Upper lobe of right lung (tissue), 1 donor: ENCODE results near the gene CCT6B. TPM values are rescaled to one million over a fixed set of nuclear protein-coding genes. Genes with fewer than 3 reads are reported as not detected.
A peak's percentile ranks its signal among the peaks of the same experiment; 100 is the strongest.

Source experiments
- ATAC-seq: fragments of 200-7000 bp; cut with Tn5 transposase; one replicate; pipeline ENCODE4 v1.9.1; 2020; ENCODE audit warnings: mild to moderate bottlenecking, moderate library complexity
- DNase-seq: peaks from one replicate; pipeline ENCODE4 v3.0.0-alpha.2; 2020
- H3K27ac ChIP-seq: fragments of 200-600 bp; one replicate; pipeline ENCODE4 v1.8.0; 2022
- H3K27me3 ChIP-seq: fragments of 200-600 bp; one replicate; pipeline ENCODE4 v1.8.0; 2022; ENCODE audit warnings: mild to moderate bottlenecking
- H3K36me3 ChIP-seq: fragments of 200-600 bp; one replicate; pipeline ENCODE4 v1.8.0; 2022
- H3K4me1 ChIP-seq: fragments of 200-600 bp; one replicate; pipeline ENCODE4 v1.8.0; 2022
- H3K4me3 ChIP-seq: fragments of 200-600 bp; one replicate; pipeline ENCODE4 v1.8.0; 2022; ENCODE audit warnings: mild to moderate bottlenecking
- H3K9me3 ChIP-seq: fragments of 200-600 bp; one replicate; pipeline ENCODE4 v1.8.0; 2022
- CTCF ChIP-seq: fragments of 200-600 bp; IDR thresholded peaks from one replicate; pipeline ENCODE4 v1.8.0; 2022; ENCODE audit warnings: antibody characterized with exemption
- intact Hi-C: fragments of 100-400 bp; cut with DNase I; formaldehyde crosslinking; loops from one replicate; pipeline ENCODE4 v1.11.0; 2022
- total RNA-seq: library from RNA; stranded (reverse); fragmentation: NEBNext Ultra II Directional; extraction: Animal tissue kit (Norgen Biotek cat#: 25700); gene quantifications from one replicate; pipeline ENCODE4 v1.2.1, GENCODE V29; 2021
- donor health status: DM: no; HTN: yes; CAD: no; lungs with severe emphysema.

Gene CCT6B
- total RNA-seq, 1 donor from 2014 or later: 1.7 TPM

GRCh38 chr17:34892461-34893249, 68.6 kb downstream of the CCT6B start:
- no peak for DNase-seq
- Histone ChIP-seq H3K4me1 (no peaks in the 10 kb centered on the region), H3K36me3 (no peaks in the 10 kb centered on the region), H3K27me3 (peaks cover 12% of the 10 kb centered on the region), H3K27ac (no peak overlapping the region), H3K4me3 (no peak overlapping the region), H3K9me3 (no peaks in the 10 kb centered on the region)
- intact Hi-C loops: no loop called here
- ATAC-seq: no peak
- TF ChIP-seq CTCF: peak; percentile 13

GRCh38 chr17:34886831-34887230, 74.4 kb downstream of the CCT6B start:
- intact Hi-C loops: no loop called here
- H3K9me3 ChIP-seq: no peaks in the 10 kb centered on the region
- DNase-seq (no peak), ATAC-seq (no peak)
- H3K36me3 ChIP-seq: no peaks in the 10 kb centered on the region
- peaks cover 5% of the 10 kb centered on the region for H3K27me3 ChIP-seq
- no peaks in the 10 kb centered on the region for H3K4me1 ChIP-seq
- no peak overlapping the region for H3K27ac ChIP-seq
- no peak overlapping the region for H3K4me3 ChIP-seq
- no peak for TF ChIP-seq CTCF

GRCh38 chr17:34885076-34885475, 76.2 kb downstream of the CCT6B start:
- peaks cover 5% of the 10 kb centered on the region for H3K27me3 ChIP-seq
- no peak for DNase-seq
- ATAC-seq: no peak
- TF ChIP-seq CTCF: no peak
- intact Hi-C loops: no loop called here
- H3K4me3 ChIP-seq: no peak overlapping the region
- no peak overlapping the region for H3K27ac ChIP-seq
- H3K4me1 ChIP-seq: no peaks in the 10 kb centered on the region
- no peaks in the 10 kb centered on the region for H3K9me3 ChIP-seq
- H3K36me3 ChIP-seq: no peaks in the 10 kb centered on the region

- Histone ChIP-seq H3K27me3 (peaks cover 5% of the 10 kb centered on the region), H3K4me3 (no peak overlapping the region), H3K36me3 (no peaks in the 10 kb centered on the region), H3K9me3 (no peaks in the 10 kb centered on the region), H3K27ac (no peak overlapping the region), H3K4me1 (no peaks in the 10 kb centered on the region)
- no peak for TF ChIP-seq CTCF
- ATAC-seq (no peak), DNase-seq (no peak)
- intact Hi-C loops: no loop called here
Measured at GRCh38 chr17:34884597-34884996, 76.7 kb downstream of the CCT6B start.

- no peak for TF ChIP-seq CTCF
- Histone ChIP-seq H3K27ac (no peak overlapping the region), H3K4me1 (no peaks in the 10 kb centered on the region), H3K4me3 (no peak overlapping the region), H3K36me3 (no peaks in the 10 kb centered on the region), H3K9me3 (no peaks in the 10 kb centered on the region), H3K27me3 (peaks cover 5% of the 10 kb centered on the region)
- DNase-seq (no peak), ATAC-seq (no peak)
- intact Hi-C loops: no loop called here
Measured at GRCh38 chr17:34883106-34884000, 77.9 kb downstream of the CCT6B start.
